Measurements from ENCODE around the gene ALK. TPM values are rescaled to one million over a fixed set of nuclear protein-coding genes. Genes with fewer than 3 reads are reported as not detected.
A peak's percentile ranks its signal among the peaks of the same experiment; 100 is the strongest.

ALK gene
- total RNA-seq, 1 donor = under 0.01 TPM

DNA sequence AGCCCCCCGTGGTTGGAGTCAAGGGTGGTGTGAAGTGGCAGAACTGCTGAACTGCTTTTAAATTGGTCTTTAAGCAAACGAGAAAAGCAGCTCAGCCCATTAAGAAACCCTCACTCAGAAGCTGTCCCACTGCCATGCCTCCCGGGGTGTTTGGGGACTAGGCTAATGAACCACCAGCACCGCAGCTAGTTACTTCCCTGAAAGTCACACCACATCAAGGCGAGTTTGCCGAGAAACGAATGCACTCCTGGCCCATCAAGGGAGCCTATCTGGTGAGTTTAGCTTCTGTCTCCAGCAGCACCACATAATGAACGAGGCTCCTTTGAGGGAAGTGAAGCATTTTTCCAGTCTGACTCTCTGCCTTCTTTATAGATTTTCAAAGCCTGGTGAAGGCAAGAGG lies 14.6 kb upstream of the ALK start:
- DNase-seq (ENCODE audit: insufficient read length, low spot score, missing footprints) = no peak
- no peak overlapping the region for H3K4me2 ChIP-seq (ENCODE audit: insufficient read depth, low read length)
- no peaks in the 10 kb centered on the region for H3K9me3 ChIP-seq (ENCODE audit: low read depth, low read length)
- no peak overlapping the region for H3K4me3 ChIP-seq (ENCODE audit: insufficient read depth, low read length)
- no peaks in the 10 kb centered on the region for H4K20me1 ChIP-seq (ENCODE audit: insufficient read depth, low read length)
- H2AFZ ChIP-seq (ENCODE audit: low read length) = no peak overlapping the region
- peaks cover 3% of the 10 kb centered on the region for H3K27me3 ChIP-seq (ENCODE audit: insufficient read depth, low read length)
- H3K79me2 ChIP-seq (ENCODE audit: insufficient read depth, low read length) = no peaks in the 10 kb centered on the region
- H3K4me1 ChIP-seq (ENCODE audit: insufficient read depth, low read length) = no peaks in the 10 kb centered on the region
- H3K36me3 ChIP-seq (ENCODE audit: insufficient read depth, low read length) = no peaks in the 10 kb centered on the region
- H3K27ac ChIP-seq (ENCODE audit: low read depth, low read length) = no peak overlapping the region
- TF ChIP-seq CTCF (IDR thresholded peaks at IDR 0.05; ENCODE audit: extremely low read depth, low read depth, low read length) = no peak

DNA sequence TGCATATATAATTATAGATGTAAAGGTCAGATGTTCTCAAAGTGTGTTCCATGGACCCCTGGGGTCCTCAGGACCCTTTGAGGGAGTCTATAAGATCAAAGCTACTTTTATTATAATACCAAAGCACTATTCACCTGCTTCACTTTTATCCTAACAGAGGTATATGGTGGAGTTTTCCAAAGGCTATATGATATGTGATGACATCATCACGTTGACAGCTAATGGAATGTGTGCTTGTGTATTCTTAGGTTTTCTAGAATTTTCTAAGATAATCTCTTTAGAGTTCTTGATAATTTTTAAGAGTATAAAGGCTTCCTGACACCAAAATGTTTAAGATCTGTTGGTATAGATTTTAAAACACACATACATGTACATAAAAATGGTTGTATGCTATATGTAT lies 10.4 kb upstream of the ALK start:
- H3K79me2 ChIP-seq (ENCODE audit: insufficient read depth, low read length) = no peaks in the 10 kb centered on the region
- no peaks in the 10 kb centered on the region for H3K36me3 ChIP-seq (ENCODE audit: insufficient read depth, low read length)
- TF ChIP-seq CTCF (IDR thresholded peaks at IDR 0.05; ENCODE audit: extremely low read depth, low read depth, low read length) = no peak
- no peak overlapping the region for H3K4me3 ChIP-seq (ENCODE audit: insufficient read depth, low read length)
- H4K20me1 ChIP-seq (ENCODE audit: insufficient read depth, low read length) = no peaks in the 10 kb centered on the region
- H2AFZ ChIP-seq (ENCODE audit: low read length) = no peak overlapping the region
- no peak overlapping the region for H3K4me2 ChIP-seq (ENCODE audit: insufficient read depth, low read length)
- H3K27ac ChIP-seq (ENCODE audit: low read depth, low read length) = no peak overlapping the region
- H3K9me3 ChIP-seq (ENCODE audit: low read depth, low read length) = no peaks in the 10 kb centered on the region
- DNase-seq (ENCODE audit: insufficient read length, low spot score, missing footprints) = no peak
- peaks cover 3% of the 10 kb centered on the region for H3K27me3 ChIP-seq (ENCODE audit: insufficient read depth, low read length)
- H3K4me1 ChIP-seq (ENCODE audit: insufficient read depth, low read length) = no peaks in the 10 kb centered on the region

DNA sequence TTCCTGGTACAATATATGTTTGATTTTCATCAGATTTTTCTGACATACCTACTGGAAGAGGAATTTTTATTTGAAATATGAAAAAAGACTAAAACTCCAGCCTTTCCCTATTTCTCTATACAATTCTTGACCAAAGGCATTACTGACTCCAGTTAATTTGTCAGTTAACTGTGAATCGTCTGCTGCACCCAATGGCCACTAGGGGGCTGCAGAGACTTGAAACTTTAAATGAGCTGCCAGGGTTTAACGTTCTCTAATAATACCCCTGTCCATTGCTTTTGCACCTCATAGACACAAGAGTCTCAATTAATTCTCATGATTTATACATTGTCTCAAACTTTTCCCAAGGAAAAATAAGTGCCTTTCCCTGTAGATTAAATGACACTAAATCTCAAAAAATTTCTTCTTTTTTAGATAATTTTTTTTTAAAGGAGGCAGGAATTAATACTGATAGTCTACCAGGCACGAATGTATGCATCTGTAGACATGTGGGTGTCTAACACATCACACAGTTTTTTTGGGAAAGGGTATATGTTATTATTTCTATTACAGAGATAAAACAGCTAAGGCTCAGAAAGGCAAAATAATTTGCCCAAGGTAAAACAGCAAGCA lies 1.8 kb upstream of the ALK start:
- H3K79me2 ChIP-seq (ENCODE audit: insufficient read depth, low read length) = no peaks in the 10 kb centered on the region
- no peaks in the 10 kb centered on the region for H4K20me1 ChIP-seq (ENCODE audit: insufficient read depth, low read length)
- no peaks in the 10 kb centered on the region for H3K9me3 ChIP-seq (ENCODE audit: low read depth, low read length)
- H3K4me3 ChIP-seq (ENCODE audit: insufficient read depth, low read length) = no peak overlapping the region
- peak; percentile 94 for TF ChIP-seq CTCF (IDR thresholded peaks at IDR 0.05; ENCODE audit: extremely low read depth, low read depth, low read length)
- no peak overlapping the region for H3K27ac ChIP-seq (ENCODE audit: low read depth, low read length)
- H2AFZ ChIP-seq (ENCODE audit: low read length) = no peak overlapping the region
- H3K27me3 ChIP-seq (ENCODE audit: insufficient read depth, low read length) = peaks cover 40% of the 10 kb centered on the region
- H3K4me2 ChIP-seq (ENCODE audit: insufficient read depth, low read length) = no peak overlapping the region
- H3K36me3 ChIP-seq (ENCODE audit: insufficient read depth, low read length) = no peaks in the 10 kb centered on the region
- no peaks in the 10 kb centered on the region for H3K4me1 ChIP-seq (ENCODE audit: insufficient read depth, low read length)
- DNase-seq (ENCODE audit: insufficient read length, low spot score, missing footprints) = peak; percentile 86

DNA sequence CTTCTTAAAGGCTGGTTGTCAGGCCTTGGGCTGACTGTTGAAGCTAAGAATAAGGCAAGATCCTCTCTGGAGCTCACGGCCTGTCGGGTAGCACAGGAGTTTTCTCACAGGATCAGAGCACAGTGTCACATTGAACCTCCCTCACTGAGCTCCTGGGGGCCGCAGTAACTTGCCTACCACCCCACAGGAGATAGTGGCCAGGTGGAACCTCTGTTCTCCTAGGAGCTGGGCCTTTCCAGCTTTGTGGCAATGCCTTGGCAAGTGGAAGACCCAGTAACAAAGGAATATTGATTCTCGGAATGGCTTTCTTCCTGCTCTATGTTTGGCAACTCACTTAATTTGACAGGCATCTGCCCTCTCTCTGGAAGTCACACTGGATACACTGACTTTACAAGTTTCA lies 1.2 kb upstream of the ALK start:
- Histone ChIP-seq H3K9me3 (ENCODE audit: low read depth, low read length) (no peaks in the 10 kb centered on the region), H2AFZ (ENCODE audit: low read length) (no peak overlapping the region), H3K4me3 (ENCODE audit: insufficient read depth, low read length) (no peak overlapping the region), H3K27ac (ENCODE audit: low read depth, low read length) (no peak overlapping the region), H4K20me1 (ENCODE audit: insufficient read depth, low read length) (no peaks in the 10 kb centered on the region), H3K4me2 (ENCODE audit: insufficient read depth, low read length) (no peak overlapping the region), H3K36me3 (ENCODE audit: insufficient read depth, low read length) (no peaks in the 10 kb centered on the region), H3K79me2 (ENCODE audit: insufficient read depth, low read length) (no peaks in the 10 kb centered on the region), H3K4me1 (ENCODE audit: insufficient read depth, low read length) (no peaks in the 10 kb centered on the region), H3K27me3 (ENCODE audit: insufficient read depth, low read length) (peaks cover 40% of the 10 kb centered on the region)
- no peak for TF ChIP-seq CTCF (IDR thresholded peaks at IDR 0.05; ENCODE audit: extremely low read depth, low read depth, low read length)
- DNase-seq (ENCODE audit: insufficient read length, low spot score, missing footprints) = peak; percentile 67

Data from osteoblast (primary cell).